CD14-positive monocyte (primary cell): ENCODE measurements around the gene KCTD13. TPM values are rescaled to one million over a fixed set of nuclear protein-coding genes. Genes with fewer than 3 reads are reported as not detected.

ENCODE experiments used
- DNase-seq, 3 donors: peaks; one replicate each; pipeline ENCODE4 v3.0.0-alpha.2; 2011 to 2022
- H2AFZ ChIP-seq: 2 replicates; pipeline ENCODE4 v1.6.0; 2012; ENCODE audit warnings: mild to moderate bottlenecking, low read depth, low read length, inconsistent platforms; ENCODE audit not compliant: insufficient read depth, poor library complexity, severe bottlenecking
- H3K27ac ChIP-seq, 2 donors: 1 replicate in 1 of 2; 2 replicates in 1 of 2; pipeline ENCODE4 v1.5.1; 2012 to 2013; ENCODE audit warnings: low read length in 2 of 2, control low read depth in 1 of 2, inconsistent platforms in 1 of 2, low read depth in 1 of 2, mild to moderate bottlenecking in 1 of 2
- H3K27me3 ChIP-seq, 2 donors: one replicate each; pipeline versions ENCODE4 v1.6.0 to v1.6.1; 2011 to 2013; ENCODE audit warnings: low read length in 2 of 2; ENCODE audit not compliant: control insufficient read depth in 2 of 2, insufficient read depth in 2 of 2
- H3K36me3 ChIP-seq, 2 donors: replicated peaks in 1 of 2; 1 replicate in 1 of 2; 2 replicates in 1 of 2; pipeline versions ENCODE4 v1.5.1 to v1.6.1; 2012 to 2013; ENCODE audit warnings: low read length in 2 of 2, control low read depth in 1 of 2, inconsistent platforms in 1 of 2, mild to moderate bottlenecking in 1 of 2; ENCODE audit not compliant: insufficient read depth in 2 of 2, control insufficient read depth in 1 of 2
- H3K4me1 ChIP-seq, 2 donors: 1 replicate in 1 of 2; 2 replicates in 1 of 2; pipeline versions ENCODE4 v1.5.1 to v1.6.1; 2012 to 2013; ENCODE audit warnings: low read length in 2 of 2, control low read depth in 1 of 2, inconsistent platforms in 1 of 2, mild to moderate bottlenecking in 1 of 2, moderate library complexity in 1 of 2; ENCODE audit not compliant: insufficient read depth in 2 of 2, control insufficient read depth in 1 of 2
- H3K4me2 ChIP-seq: replicated peaks from 2 replicates; pipeline ENCODE3; 2012; ENCODE audit warnings: low read length, moderate library complexity, mild to moderate bottlenecking; ENCODE audit not compliant: poor library complexity, severe bottlenecking; ENCODE audit errors: extremely low read depth
- H3K4me3 ChIP-seq, 3 experiments: fragments of 200-600 bp in 1 of 3; sonication (generic) in 1 of 3; replicated peaks in 1 of 3; 1 replicate in 2 of 3; 2 replicates in 1 of 3; pipeline ENCODE4 v1.5.1; 2011 to 2013; ENCODE audit warnings: low read length in 3 of 3, mild to moderate bottlenecking in 3 of 3, control low read depth in 2 of 3, low read depth in 2 of 3, inconsistent platforms in 1 of 3, moderate library complexity in 1 of 3
- H3K79me2 ChIP-seq: 2 replicates; pipeline ENCODE4 v1.6.0; 2012; ENCODE audit warnings: mild to moderate bottlenecking, control low read depth, inconsistent platforms, low read length, moderate library complexity; ENCODE audit not compliant: insufficient read depth
- H3K9ac ChIP-seq: 2 replicates; pipeline ENCODE4 v1.6.0; 2017; ENCODE audit warnings: low read length, mild to moderate bottlenecking; ENCODE audit not compliant: insufficient read depth, poor library complexity, severe bottlenecking
- H3K9me3 ChIP-seq, 2 donors: replicated peaks in 1 of 2; 1 replicate in 1 of 2; 2 replicates in 1 of 2; pipeline versions ENCODE4 v1.5.1 to v1.6.1; 2012 to 2013; ENCODE audit warnings: low read length in 2 of 2, control low read depth in 1 of 2; ENCODE audit not compliant: control insufficient read depth in 1 of 2, insufficient read depth in 1 of 2
- H4K20me1 ChIP-seq: 2 replicates; pipeline ENCODE4 v1.6.0; 2012; ENCODE audit warnings: mild to moderate bottlenecking, low read length, control low read depth, moderate library complexity; ENCODE audit not compliant: insufficient read depth
- H3K27ac Mint-ChIP-seq, 7 donors: one replicate each; pipeline ENCODE4 v1.8.0; 2020; ENCODE audit warnings: mild to moderate bottlenecking in 7 of 7, mixed read lengths in 7 of 7, moderate library complexity in 6 of 7, inconsistent platforms in 2 of 7
- H3K27me3 Mint-ChIP-seq, 3 donors: one replicate each; pipeline ENCODE4 v1.8.0; 2021 to 2022; ENCODE audit warnings: low read depth in 3 of 3, mild to moderate bottlenecking in 3 of 3, mixed read lengths in 3 of 3, moderate library complexity in 3 of 3, inconsistent platforms in 1 of 3
- H3K36me3 Mint-ChIP-seq, 2 donors: one replicate each; pipeline ENCODE4 v1.8.0; 2020; ENCODE audit warnings: mixed read lengths in 2 of 2, inconsistent platforms in 1 of 2, mild to moderate bottlenecking in 1 of 2
- H3K4me1 Mint-ChIP-seq: one replicate; pipeline ENCODE4 v1.8.0; 2020; ENCODE audit warnings: mild to moderate bottlenecking, mixed read lengths
- H3K4me3 Mint-ChIP-seq, 2 donors: one replicate each; pipeline ENCODE4 v1.8.0; 2020; ENCODE audit warnings: mild to moderate bottlenecking in 2 of 2, mixed read lengths in 2 of 2, moderate library complexity in 1 of 2
- H3K9me3 Mint-ChIP-seq, 7 donors: one replicate each; pipeline ENCODE4 v1.8.0; 2020 to 2022; ENCODE audit warnings: mixed read lengths in 7 of 7, mild to moderate bottlenecking in 6 of 7, moderate library complexity in 6 of 7, inconsistent platforms in 2 of 7
- WGBS: methylation state at CpG from one replicate; pipeline ENCODE4 v1.1.5; 2013; ENCODE audit warnings: missing lambda C conversion rate; ENCODE audit not compliant: insufficient coverage; 5-methylcytosine and 5-hydroxymethylcytosine counted together
- intact Hi-C, 2 donors: fragments of 100-400 bp; cut with micrococcal nuclease; formaldehyde crosslinking; loops; one replicate each; pipeline versions ENCODE4 v1.15.0 to v1.15.1; 2023
- polyA plus RNA-seq, 3 donors: library from polyadenylated mRNA; depleted of rRNA in 1 of 3; unstranded in 2 of 3; stranded (reverse) in 1 of 3; fragments of 300-500 nt in 2 of 3; fragments of >200 nt in 1 of 3; fragmentation: Illumina TruSeq in 2 of 3; gene quantifications; 1 replicate in 2 of 3; 2 replicates in 1 of 3; pipeline ENCODE4 v1.2.3, GENCODE V29; 2012 to 2021
- TF ChIP-seq, protein P1 (sequence below): fragments of 200-600 bp; IDR thresholded peaks from one replicate; pipeline ENCODE4 v1.8.0; 2022; ENCODE audit warnings: antibody characterized with exemption, mild to moderate bottlenecking

Gene KCTD13
- polyA plus RNA-seq, 3 donors: 4.0 to 36.6 (median 4.7) TPM

DNA sequence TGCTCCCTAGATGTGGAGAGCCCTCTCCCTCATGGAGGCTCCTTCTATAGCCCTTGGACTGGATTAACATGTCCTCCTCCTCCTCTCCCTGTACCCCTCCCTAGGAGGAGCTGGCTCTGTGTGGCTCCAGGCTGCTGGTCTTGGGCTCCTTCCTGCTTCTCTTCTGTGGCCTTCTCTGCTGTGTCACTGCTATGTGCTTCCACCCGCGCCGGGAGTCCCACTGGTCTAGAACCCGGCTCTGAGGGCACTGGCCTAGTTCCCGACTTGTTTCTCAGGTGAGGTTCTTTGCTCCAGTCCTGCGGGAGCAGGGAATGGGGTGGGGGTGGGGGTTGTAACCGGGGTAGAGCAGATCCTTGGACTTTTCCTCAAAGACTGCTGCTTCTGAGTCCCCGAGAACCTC lies 45.3 kb upstream of the KCTD13 start:
- Histone ChIP-seq H3K9ac (no peak overlapping the region), H3K4me2 (no peak overlapping the region), H3K27ac (no peak overlapping the region), H3K4me3 (no peak overlapping the region), H3K27me3 (no peaks in the 10 kb centered on the region), H2AFZ (no peak overlapping the region), H3K9me3 (no peaks in the 10 kb centered on the region), H3K79me2 (peaks cover 26% of the 10 kb centered on the region), H3K36me3 (peaks cover 27 to 43% of the 10 kb centered on the region in 2 donors), H4K20me1 (peaks cover 29% of the 10 kb centered on the region), H3K4me1 (peaks cover 31 to 39% of the 10 kb centered on the region in 2 donors)
- Mint-ChIP-seq H3K27ac (no peak overlapping the region), H3K27me3 (peaks cover 0 to 5% (median 2%) of the 10 kb centered on the region in 3 donors), H3K9me3 (peaks cover 0 to 5% (median 2%) of the 10 kb centered on the region in 7 donors), H3K36me3 (peaks cover 26 to 52% of the 10 kb centered on the region in 2 donors), H3K4me3 (no peak overlapping the region), H3K4me1 (peaks cover 29% of the 10 kb centered on the region)
- intact Hi-C loops: loop anchor here in 1 of 2 donors (10.0 kb wide), 1 partner anchor 107 kb away; the partner anchor contains the start of gene CDIPT
- no peak for DNase-seq
- TF ChIP-seq, protein P1, sequence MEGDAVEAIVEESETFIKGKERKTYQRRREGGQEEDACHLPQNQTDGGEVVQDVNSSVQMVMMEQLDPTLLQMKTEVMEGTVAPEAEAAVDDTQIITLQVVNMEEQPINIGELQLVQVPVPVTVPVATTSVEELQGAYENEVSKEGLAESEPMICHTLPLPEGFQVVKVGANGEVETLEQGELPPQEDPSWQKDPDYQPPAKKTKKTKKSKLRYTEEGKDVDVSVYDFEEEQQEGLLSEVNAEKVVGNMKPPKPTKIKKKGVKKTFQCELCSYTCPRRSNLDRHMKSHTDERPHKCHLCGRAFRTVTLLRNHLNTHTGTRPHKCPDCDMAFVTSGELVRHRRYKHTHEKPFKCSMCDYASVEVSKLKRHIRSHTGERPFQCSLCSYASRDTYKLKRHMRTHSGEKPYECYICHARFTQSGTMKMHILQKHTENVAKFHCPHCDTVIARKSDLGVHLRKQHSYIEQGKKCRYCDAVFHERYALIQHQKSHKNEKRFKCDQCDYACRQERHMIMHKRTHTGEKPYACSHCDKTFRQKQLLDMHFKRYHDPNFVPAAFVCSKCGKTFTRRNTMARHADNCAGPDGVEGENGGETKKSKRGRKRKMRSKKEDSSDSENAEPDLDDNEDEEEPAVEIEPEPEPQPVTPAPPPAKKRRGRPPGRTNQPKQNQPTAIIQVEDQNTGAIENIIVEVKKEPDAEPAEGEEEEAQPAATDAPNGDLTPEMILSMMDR: no peak
- WGBS: 100% methylated on average over 3 of the region's 8 CpGs

DNA sequence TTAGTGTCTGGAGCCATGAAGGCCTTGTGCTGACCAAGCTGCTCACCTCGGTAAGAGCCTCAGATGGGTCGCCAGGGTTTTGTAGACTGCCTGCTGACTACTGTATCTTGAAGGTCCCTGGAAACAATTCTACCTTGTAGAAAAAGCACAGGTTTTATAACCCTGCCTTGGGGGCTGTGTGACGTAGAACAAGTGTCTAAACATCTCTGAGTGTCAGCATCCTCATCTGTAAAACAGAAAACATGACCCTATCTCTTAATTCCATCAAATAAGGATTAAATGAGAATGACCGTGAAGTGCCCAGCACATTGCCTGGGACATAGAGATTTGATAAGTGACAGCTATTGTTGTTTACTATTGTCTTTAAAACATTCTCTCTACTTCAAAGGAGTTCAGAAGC lies 42.2 kb upstream of the KCTD13 start:
- Mint-ChIP-seq H3K27ac (no peak overlapping the region), H3K4me3 (no peak overlapping the region), H3K27me3 (peaks cover 0 to 3% (median 2%) of the 10 kb centered on the region in 3 donors), H3K9me3 (peaks cover 0 to 5% (median 0%) of the 10 kb centered on the region in 7 donors), H3K4me1 (peaks cover 11% of the 10 kb centered on the region), H3K36me3 (peaks cover 39 to 69% of the 10 kb centered on the region in 2 donors)
- Histone ChIP-seq H3K79me2 (peaks cover 3% of the 10 kb centered on the region), H3K4me1 (peaks cover 10 to 15% of the 10 kb centered on the region in 2 donors), H2AFZ (no peak overlapping the region), H3K36me3 (peaks cover 32 to 49% of the 10 kb centered on the region in 2 donors), H3K9me3 (no peaks in the 10 kb centered on the region), H3K27ac (no peak overlapping the region), H4K20me1 (peaks cover 10% of the 10 kb centered on the region), H3K27me3 (no peaks in the 10 kb centered on the region), H3K4me3 (no peak overlapping the region), H3K9ac (no peak overlapping the region), H3K4me2 (no peak overlapping the region)
- TF ChIP-seq, protein P1: no peak
- no CpG with 5 or more reads among the region's 4 CpGs for WGBS
- intact Hi-C loops: no loop called here
- DNase-seq: no peak
